ENCODE results near the gene ROPN1B. TPM values are rescaled to one million over a fixed set of nuclear protein-coding genes. Genes with fewer than 3 reads are reported as not detected.
"Not testable (repeated sequence)": the region's sequence is repeated elsewhere in the genome, so short reads cannot be mapped to it uniquely, and the experiment has no call there.

ROPN1B gene
- total RNA-seq, 1 donor from 2014 or later = 2.5 TPM

GRCh38 chr3:125960456-125961288, 8.3 kb upstream of the ROPN1B start:
- no peak for DNase-seq (ENCODE audit: low read depth, low spot score)
- peaks cover 25% of the 10 kb centered on the region for H3K27me3 Mint-ChIP-seq (ENCODE audit: low read depth)
- H3K36me3 Mint-ChIP-seq (ENCODE audit: low read depth) = peaks cover 2% of the 10 kb centered on the region
- no peak overlapping the region for H3K4me3 Mint-ChIP-seq
- TF ChIP-seq, protein P1, sequence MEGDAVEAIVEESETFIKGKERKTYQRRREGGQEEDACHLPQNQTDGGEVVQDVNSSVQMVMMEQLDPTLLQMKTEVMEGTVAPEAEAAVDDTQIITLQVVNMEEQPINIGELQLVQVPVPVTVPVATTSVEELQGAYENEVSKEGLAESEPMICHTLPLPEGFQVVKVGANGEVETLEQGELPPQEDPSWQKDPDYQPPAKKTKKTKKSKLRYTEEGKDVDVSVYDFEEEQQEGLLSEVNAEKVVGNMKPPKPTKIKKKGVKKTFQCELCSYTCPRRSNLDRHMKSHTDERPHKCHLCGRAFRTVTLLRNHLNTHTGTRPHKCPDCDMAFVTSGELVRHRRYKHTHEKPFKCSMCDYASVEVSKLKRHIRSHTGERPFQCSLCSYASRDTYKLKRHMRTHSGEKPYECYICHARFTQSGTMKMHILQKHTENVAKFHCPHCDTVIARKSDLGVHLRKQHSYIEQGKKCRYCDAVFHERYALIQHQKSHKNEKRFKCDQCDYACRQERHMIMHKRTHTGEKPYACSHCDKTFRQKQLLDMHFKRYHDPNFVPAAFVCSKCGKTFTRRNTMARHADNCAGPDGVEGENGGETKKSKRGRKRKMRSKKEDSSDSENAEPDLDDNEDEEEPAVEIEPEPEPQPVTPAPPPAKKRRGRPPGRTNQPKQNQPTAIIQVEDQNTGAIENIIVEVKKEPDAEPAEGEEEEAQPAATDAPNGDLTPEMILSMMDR (conservative IDR thresholded peaks at IDR 0.05) = no peak
- peaks cover 3% of the 10 kb centered on the region for H3K9me3 Mint-ChIP-seq
- H3K27ac Mint-ChIP-seq (ENCODE audit: unreplicated experiment) = no peak overlapping the region
- H3K4me1 Mint-ChIP-seq = no peaks in the 10 kb centered on the region

DNA sequence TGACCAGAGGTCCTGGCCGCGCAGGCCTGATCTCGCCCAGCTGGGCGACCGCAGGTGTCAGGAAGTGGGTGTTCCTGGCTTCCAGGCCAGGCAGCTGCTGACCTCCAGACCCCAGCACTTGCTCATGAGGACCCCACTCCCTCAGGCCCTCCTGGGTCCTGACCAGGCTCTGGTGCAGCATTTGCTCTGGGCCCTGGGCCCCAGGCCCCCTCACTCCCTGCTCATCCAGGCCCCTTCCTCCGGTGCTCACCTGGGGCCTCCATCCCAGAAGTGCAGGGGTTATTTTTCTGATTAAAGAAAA, 7.7 kb upstream of the ROPN1B start:
- H3K27me3 Mint-ChIP-seq (ENCODE audit: low read depth) = peaks cover 20% of the 10 kb centered on the region
- no peaks in the 10 kb centered on the region for H3K4me1 Mint-ChIP-seq

DNA sequence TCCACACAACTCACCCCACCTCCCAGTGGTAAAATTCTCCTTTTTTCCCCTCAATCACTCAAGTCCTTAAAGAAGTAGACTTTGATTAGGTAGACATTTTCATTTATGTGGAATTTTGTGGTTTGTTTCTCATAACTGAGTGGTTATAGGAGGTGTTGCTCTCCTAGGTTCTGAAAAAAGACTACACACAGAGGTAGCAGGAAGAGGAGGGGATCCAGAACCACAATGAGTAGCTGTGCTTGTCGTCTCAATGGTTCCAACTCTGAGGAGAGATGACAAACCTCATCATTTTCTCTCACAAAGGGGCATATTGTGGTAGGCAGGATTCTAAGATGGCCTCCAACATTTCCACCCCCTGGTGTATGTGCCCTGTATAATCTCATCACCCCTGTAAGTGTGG, 5.1 kb upstream of the ROPN1B start:
- DNase-seq (ENCODE audit: low read depth, low spot score); H3K27me3 Mint-ChIP-seq (ENCODE audit: low read depth); H3K27ac Mint-ChIP-seq (ENCODE audit: unreplicated experiment): not testable (repeated sequence)

More for the DNA sequence above, 7.7 kb upstream of the ROPN1B start:
- peaks cover 2% of the 10 kb centered on the region for H3K36me3 Mint-ChIP-seq (ENCODE audit: low read depth)
- H3K4me3 Mint-ChIP-seq = no peak overlapping the region
- TF ChIP-seq, protein P1 (conservative IDR thresholded peaks at IDR 0.05) = no peak
- DNase-seq (ENCODE audit: low read depth, low spot score) = no peak
- H3K27ac Mint-ChIP-seq (ENCODE audit: unreplicated experiment) = no peak overlapping the region
- peaks cover 3% of the 10 kb centered on the region for H3K9me3 Mint-ChIP-seq

DNA sequence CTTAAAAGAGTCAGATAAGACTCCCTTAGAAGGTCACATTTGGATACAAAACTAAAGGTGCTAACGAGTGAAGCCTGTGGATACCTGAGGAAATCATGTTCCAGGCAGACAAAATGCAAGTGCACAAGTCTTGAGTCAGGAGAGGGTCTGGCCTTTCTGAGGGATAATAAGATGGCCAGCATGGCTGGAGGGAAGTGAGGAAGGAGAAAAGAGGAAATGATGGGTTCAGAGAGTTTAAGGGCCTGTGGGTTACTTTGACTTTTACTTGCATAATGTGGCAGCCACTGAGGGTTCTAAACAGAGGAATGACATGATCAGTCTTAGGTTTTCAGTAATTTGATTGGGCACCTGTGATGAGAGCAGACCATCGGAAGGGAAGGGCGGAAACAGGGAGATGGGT, 3.5 kb upstream of the ROPN1B start:
- DNase-seq (ENCODE audit: low read depth, low spot score) = no peak
- TF ChIP-seq, protein P1 (conservative IDR thresholded peaks at IDR 0.05) = no peak
- Mint-ChIP-seq H3K9me3 (no peaks in the 10 kb centered on the region), H3K4me1 (no peaks in the 10 kb centered on the region), H3K27ac (ENCODE audit: unreplicated experiment) (no peak overlapping the region), H3K4me3 (no peak overlapping the region), H3K27me3 (ENCODE audit: low read depth) (peaks cover 12% of the 10 kb centered on the region), H3K36me3 (ENCODE audit: low read depth) (no peaks in the 10 kb centered on the region)

More for the DNA sequence above, 5.1 kb upstream of the ROPN1B start:
- not testable (repeated sequence) for H3K36me3 Mint-ChIP-seq (ENCODE audit: low read depth); H3K4me3 Mint-ChIP-seq; H3K9me3 Mint-ChIP-seq; H3K4me1 Mint-ChIP-seq

GRCh38 chr3:125967156-125967555, 1.8 kb upstream of the ROPN1B start:
- TF ChIP-seq, protein P1 (conservative IDR thresholded peaks at IDR 0.05) = no peak
- H3K4me1 Mint-ChIP-seq = peaks cover 5% of the 10 kb centered on the region
- H3K9me3 Mint-ChIP-seq = no peaks in the 10 kb centered on the region
- no peak overlapping the region for H3K4me3 Mint-ChIP-seq
- no peak for DNase-seq (ENCODE audit: low read depth, low spot score)
- H3K27ac Mint-ChIP-seq (ENCODE audit: unreplicated experiment) = no peak overlapping the region
- H3K36me3 Mint-ChIP-seq (ENCODE audit: low read depth) = no peaks in the 10 kb centered on the region
- peaks cover 27% of the 10 kb centered on the region for H3K27me3 Mint-ChIP-seq (ENCODE audit: low read depth)

DNA sequence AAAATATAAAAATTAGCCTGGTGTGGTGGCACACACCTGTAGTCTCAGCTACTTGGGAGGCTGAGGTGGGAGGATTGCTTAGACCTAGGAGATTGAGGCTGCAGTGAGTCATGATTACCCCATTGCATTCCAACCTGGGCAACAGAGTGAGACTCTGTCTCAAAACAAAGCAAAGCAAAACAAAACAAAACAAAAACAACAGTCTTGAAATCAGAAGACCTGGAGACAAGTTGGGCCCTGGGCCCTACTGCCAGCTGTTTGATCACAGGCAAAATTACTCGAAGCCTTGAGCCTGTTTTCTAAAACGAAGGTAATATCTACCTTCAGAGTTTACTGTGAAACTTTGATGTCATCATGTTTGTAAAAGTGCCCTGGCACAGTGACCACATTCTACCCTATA, 857 bp upstream of the ROPN1B start:
- not testable (repeated sequence) for DNase-seq (ENCODE audit: low read depth, low spot score); H3K9me3 Mint-ChIP-seq; H3K4me3 Mint-ChIP-seq; H3K36me3 Mint-ChIP-seq (ENCODE audit: low read depth); H3K27ac Mint-ChIP-seq (ENCODE audit: unreplicated experiment)
- peaks cover 31% of the 10 kb centered on the region for H3K27me3 Mint-ChIP-seq (ENCODE audit: low read depth)
- peaks cover 10% of the 10 kb centered on the region for H3K4me1 Mint-ChIP-seq
